Stimulated activated CD4-positive, alpha-beta T cell treated with anti-CD3 and anti-CD28 coated beads, Interleukin-12 subunit alpha, Interleukin-12 subunit beta, amount 100 ng/mL, for 24 hours (primary cell): ENCODE data around the gene MIB2.
A peak's percentile ranks its signal among the peaks of the same experiment; 100 is the strongest.

Experiments
- DNase-seq, 2 experiments: peaks; one replicate each; pipeline ENCODE4 v3.0.0-alpha.2; 2020; ENCODE audit warnings: low read depth in 2 of 2

MIB2 gene

GRCh38 chr1:1678581-1679380, 63.5 kb downstream of the MIB2 start:
- DNase-seq: peak in 1 of 2 experiments; percentile 56
